Common myeloid progenitor, CD34-positive (primary cell): Measurements from ENCODE around the gene CARD9.
A peak's percentile ranks its signal among the peaks of the same experiment; 100 is the strongest.

Source experiments
- CTCF ChIA-PET: fragments of 350-600 bp; sonication (Branson Sonifier 250); formaldehyde crosslinking; loops from one replicate; lab custom pipeline; 2021; ENCODE audit warnings: antibody characterized with exemption; lab: Charles Lee
- POLR2A ChIA-PET: fragments of 350-600 bp; sonication (Branson Sonifier 250); formaldehyde crosslinking; loops from one replicate; lab custom pipeline; 2021; ENCODE audit warnings: antibody characterized with exemption; lab: Charles Lee
- DNase-seq, 3 donors: peaks; one replicate each; pipeline versions ENCODE4 v3.0.0 to v3.0.0-alpha.2; 2013
- H3K27ac ChIP-seq, 2 experiments: 1 replicate in 1 of 2; 2 replicates in 1 of 2; pipeline ENCODE4 v1.7.0; 2013; ENCODE audit warnings: inconsistent platforms in 2 of 2, low read length in 2 of 2, mild to moderate bottlenecking in 2 of 2, low read depth in 1 of 2, moderate library complexity in 1 of 2; ENCODE audit not compliant: severe bottlenecking in 2 of 2, insufficient read depth in 1 of 2, poor library complexity in 1 of 2
- H3K27me3 ChIP-seq, 5 experiments: replicated peaks in 2 of 5; 1 replicate in 3 of 5; 2 replicates in 2 of 5; pipeline versions ENCODE4 v1.6.1 to v1.7.0; 2013; ENCODE audit warnings: low read length in 4 of 5, mild to moderate bottlenecking in 2 of 5, moderate library complexity in 2 of 5, inconsistent platforms in 1 of 5; ENCODE audit not compliant: insufficient read depth in 5 of 5, control insufficient read depth in 4 of 5
- H3K36me3 ChIP-seq, 4 experiments: 1 replicate in 2 of 4; 2 replicates in 2 of 4; pipeline versions ENCODE4 v1.6.1 to v1.7.0; 2013; ENCODE audit warnings: low read length in 3 of 4, control low read depth in 1 of 4, mild to moderate bottlenecking in 1 of 4; ENCODE audit not compliant: control insufficient read depth in 4 of 4, insufficient read depth in 4 of 4
- H3K4me1 ChIP-seq, 4 experiments: 1 replicate in 3 of 4; 2 replicates in 1 of 4; pipeline versions ENCODE4 v1.6.1 to v1.7.1; 2013; ENCODE audit warnings: low read length in 3 of 4, mild to moderate bottlenecking in 3 of 4, control low read depth in 1 of 4, inconsistent platforms in 1 of 4, moderate library complexity in 1 of 4; ENCODE audit not compliant: control insufficient read depth in 4 of 4, insufficient read depth in 4 of 4; ENCODE audit errors: control extremely low read depth in 1 of 4
- H3K4me3 ChIP-seq, 7 experiments: 1 replicate in 4 of 7; 2 replicates in 3 of 7; pipeline versions ENCODE4 v1.5.1 to v1.7.0; 2013; ENCODE audit warnings: mild to moderate bottlenecking in 7 of 7, low read length in 6 of 7, moderate library complexity in 6 of 7, inconsistent platforms in 2 of 7, low read depth in 2 of 7, control low read depth in 1 of 7; ENCODE audit not compliant: insufficient read depth in 4 of 7, control insufficient read depth in 1 of 7; ENCODE audit errors: extremely low read depth in 1 of 7
- H3K9me3 ChIP-seq, 5 experiments: 1 replicate in 4 of 5; 2 replicates in 1 of 5; pipeline versions ENCODE4 v1.6.1 to v1.7.1; 2013; ENCODE audit warnings: low read length in 4 of 5, mild to moderate bottlenecking in 2 of 5, inconsistent platforms in 1 of 5, low read depth in 1 of 5, moderate library complexity in 1 of 5; ENCODE audit not compliant: control insufficient read depth in 4 of 5, insufficient read depth in 2 of 5; ENCODE audit errors: control extremely low read depth in 1 of 5
- WGBS: methylation state at CpG from one replicate; pipeline ENCODE4 v1.1.5; 2013; ENCODE audit not compliant: insufficient coverage; 5-methylcytosine and 5-hydroxymethylcytosine counted together

Gene CARD9

GRCh38 chr9:136371533-136371880 lies 2.0 kb downstream of the CARD9 start:
- no peak for DNase-seq
- ChIA-PET CTCF (interaction anchor here (0.9 to 4.6 kb wide), 4 partner anchors 13 to 260 kb away, joined by 3 to 26 read pairs (median 4); no protein-coding TSS in a partner anchor), POLR2A (no interaction called here)
- H3K27me3 ChIP-seq, result no peaks in the 10 kb centered on the region
- 94% methylated on average over 13 of the region's 13 CpGs for WGBS
- no peaks in the 10 kb centered on the region for H3K9me3 ChIP-seq
- H3K4me3 ChIP-seq, result no peak overlapping the region
- peaks cover 0 to 44% (median 16%) of the 10 kb centered on the region in 4 experiments for H3K36me3 ChIP-seq
- H3K27ac ChIP-seq, result peak overlapping the region in 1 of 2 experiments; percentile 14
- H3K4me1 ChIP-seq, result peaks cover 2 to 24% (median 21%) of the 10 kb centered on the region in 4 experiments

- H3K36me3 ChIP-seq, result peaks cover 0 to 41% (median 16%) of the 10 kb centered on the region in 4 experiments
- WGBS, result 97% methylated on average over 54 of the region's 54 CpGs
- H3K4me3 ChIP-seq, result no peak overlapping the region
- DNase-seq, result no peak
- H3K27ac ChIP-seq, result no peak overlapping the region
- CTCF ChIA-PET, result interaction anchor here (0.9 to 4.6 kb wide), 5 partner anchors 14 to 261 kb away, joined by 3 to 26 read pairs (median 5); no protein-coding TSS in a partner anchor
- POLR2A ChIA-PET, result interaction anchor here (1.0 kb wide), 1 partner anchor 47 kb away, joined by 3 read pairs; no protein-coding TSS in a partner anchor
- H3K27me3 ChIP-seq, result no peaks in the 10 kb centered on the region
- no peaks in the 10 kb centered on the region for H3K9me3 ChIP-seq
- peaks cover 2 to 28% (median 23%) of the 10 kb centered on the region in 4 experiments for H3K4me1 ChIP-seq
Measured at GRCh38 chr9:136370687-136371532, 2.6 kb downstream of the CARD9 start.

GRCh38 chr9:136370037-136370436 lies 3.4 kb downstream of the CARD9 start:
- Histone ChIP-seq H3K4me3 (no peak overlapping the region), H3K27ac (no peak overlapping the region), H3K4me1 (peaks cover 2 to 35% (median 30%) of the 10 kb centered on the region in 4 experiments), H3K27me3 (no peaks in the 10 kb centered on the region), H3K9me3 (no peaks in the 10 kb centered on the region), H3K36me3 (peaks cover 0 to 39% (median 16%) of the 10 kb centered on the region in 4 experiments)
- no peak for DNase-seq
- CTCF ChIA-PET, result interaction anchor here (0.9 to 4.6 kb wide), 5 partner anchors 15 to 57 kb away, joined by 3 to 26 read pairs (median 5); no protein-coding TSS in a partner anchor
- POLR2A ChIA-PET, result interaction anchor here (1.0 kb wide), 1 partner anchor 47 kb away, joined by 3 read pairs; no protein-coding TSS in a partner anchor
- 92% methylated on average over 6 of the region's 19 CpGs for WGBS

- CTCF ChIA-PET, result no interaction called here
- H3K4me1 ChIP-seq, result peaks cover 2 to 38% (median 28%) of the 10 kb centered on the region in 4 experiments
- 97% methylated on average over 18 of the region's 18 CpGs for WGBS
Measured at GRCh38 chr9:136368190-136368589, 5.3 kb downstream of the CARD9 start.

GRCh38 chr9:136367296-136368145 lies 5.9 kb downstream of the CARD9 start:
- Histone ChIP-seq H3K27ac (no peak overlapping the region), H3K9me3 (no peaks in the 10 kb centered on the region), H3K4me1 (peaks cover 0 to 36% (median 26%) of the 10 kb centered on the region in 4 experiments), H3K27me3 (peaks cover 0 to 3% (median 0%) of the 10 kb centered on the region in 5 experiments), H3K4me3 (no peak overlapping the region), H3K36me3 (peaks cover 0 to 39% (median 16%) of the 10 kb centered on the region in 4 experiments)
- WGBS, result 95% methylated on average over 41 of the region's 45 CpGs
- CTCF ChIA-PET, result interaction anchor here (2.6 kb wide), 1 partner anchor 28 kb away, joined by 6 read pairs; no protein-coding TSS in a partner anchor
- POLR2A ChIA-PET, result interaction anchor here (1.1 kb wide), 1 partner anchor 48 kb away, joined by 4 read pairs; no protein-coding TSS in a partner anchor
- DNase-seq, result no peak

More at GRCh38 chr9:136368190-136368589, 5.3 kb downstream of the CARD9 start:
- H3K36me3 ChIP-seq, result peaks cover 0 to 39% (median 16%) of the 10 kb centered on the region in 4 experiments
- peaks cover 0 to 3% (median 0%) of the 10 kb centered on the region in 5 experiments for H3K27me3 ChIP-seq
- no peak overlapping the region for H3K27ac ChIP-seq
- POLR2A ChIA-PET, result interaction anchor here (1.1 kb wide), 1 partner anchor 48 kb away, joined by 4 read pairs; no protein-coding TSS in a partner anchor
- H3K9me3 ChIP-seq, result no peaks in the 10 kb centered on the region
- no peak overlapping the region for H3K4me3 ChIP-seq
- no peak for DNase-seq

- Histone ChIP-seq H3K36me3 (peaks cover 0 to 39% (median 16%) of the 10 kb centered on the region in 4 experiments), H3K27ac (no peak overlapping the region), H3K4me1 (peaks cover 0 to 29% (median 20%) of the 10 kb centered on the region in 4 experiments), H3K4me3 (no peak overlapping the region), H3K9me3 (no peaks in the 10 kb centered on the region), H3K27me3 (peaks cover 0 to 3% (median 0%) of the 10 kb centered on the region in 5 experiments)
- ChIA-PET CTCF (interaction anchor here (1.2 to 2.6 kb wide), 7 partner anchors 8 to 54 kb away, joined by 3 to 10 read pairs (median 3); partner anchors contain the start of gene CARD9), POLR2A (no interaction called here)
- DNase-seq, result no peak
- WGBS, result 98% methylated on average over 6 of the region's 9 CpGs
Measured at GRCh38 chr9:136366826-136367225, 6.6 kb downstream of the CARD9 start.
